CMK (cell line): Measurements from ENCODE around the gene YLPM1.

ENCODE experiments used
- DNase-seq: peaks from one replicate; pipeline ENCODE4 v3.0.0-alpha.2; 2010; ENCODE audit warnings: low read depth

Gene YLPM1

GRCh38 chr14:74871819-74872218 lies 108.7 kb downstream of the YLPM1 start:
- no peak for DNase-seq

DNA sequence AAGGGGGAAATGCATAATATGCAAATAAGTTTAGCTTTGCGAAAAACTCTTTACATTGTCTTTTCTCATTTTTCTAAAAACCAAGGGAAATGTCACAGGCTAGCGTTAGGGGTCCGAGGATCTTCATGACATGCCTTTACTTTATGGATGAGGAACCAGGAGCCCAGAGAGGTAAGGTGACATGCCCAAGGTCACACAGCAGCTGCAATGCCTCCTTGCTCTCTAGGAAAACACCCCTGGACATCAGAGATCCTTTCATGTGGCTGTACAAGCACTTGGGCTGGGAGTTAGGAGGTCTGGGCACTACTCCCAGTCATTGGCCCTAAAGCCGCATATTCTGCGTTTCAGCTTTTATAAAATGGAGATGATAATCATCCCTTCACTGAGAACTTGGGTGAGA lies 112.1 kb downstream of the YLPM1 start:
- DNase-seq = no peak

DNA sequence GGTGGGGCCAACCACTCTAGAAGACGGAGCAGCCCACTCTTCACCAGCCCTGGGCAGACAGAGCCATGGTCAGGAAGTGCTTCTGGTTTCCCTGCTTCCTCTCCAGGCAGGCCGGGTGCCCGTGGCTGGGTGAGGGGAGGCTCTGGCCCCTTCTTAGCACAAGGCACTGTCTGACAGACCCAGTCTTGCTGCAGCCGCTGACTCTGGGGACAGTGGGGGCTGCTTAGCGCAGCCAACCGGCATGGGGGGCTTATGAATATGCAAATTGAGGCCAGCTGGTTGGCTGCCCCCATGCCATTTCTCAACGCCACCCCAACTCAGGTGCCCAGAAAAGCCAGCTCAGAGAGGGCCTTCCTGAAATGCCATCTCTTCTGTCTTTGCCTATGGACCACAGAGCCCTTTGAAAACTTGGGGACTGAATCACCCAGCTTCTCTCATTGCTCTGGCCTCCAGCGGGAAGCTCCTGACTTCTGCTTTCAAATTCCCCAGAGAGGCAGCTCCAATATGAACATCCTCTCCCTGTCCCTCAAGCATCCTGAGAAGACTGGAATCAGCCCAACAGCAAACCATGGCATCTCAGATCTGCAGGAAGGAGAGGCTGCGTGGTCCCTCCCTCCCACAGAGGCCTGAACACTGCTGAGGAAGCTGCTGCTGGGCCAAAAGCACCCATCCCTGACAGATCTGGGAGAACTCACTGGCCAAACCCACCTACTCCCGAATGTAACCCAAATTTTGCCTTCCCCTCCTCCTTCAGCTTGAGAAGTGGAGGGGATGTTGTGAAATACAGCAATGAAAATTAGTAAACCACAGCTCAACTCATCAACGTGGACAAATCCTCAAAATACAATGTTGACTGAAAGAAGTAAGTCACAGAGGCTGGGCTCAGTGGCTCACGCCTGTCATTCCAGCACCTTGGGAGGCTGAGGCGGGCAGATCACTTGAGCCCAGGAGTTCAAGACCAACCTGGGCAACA lies 113.1 kb downstream of the YLPM1 start, which contains the start of gene PROX2:
PROX2 (minus strand) TSS at position 205 of the 973 bp plus-strand sequence. CDS start 12,311 bp downstream, outside the sequence.
- no peak for DNase-seq

DNA sequence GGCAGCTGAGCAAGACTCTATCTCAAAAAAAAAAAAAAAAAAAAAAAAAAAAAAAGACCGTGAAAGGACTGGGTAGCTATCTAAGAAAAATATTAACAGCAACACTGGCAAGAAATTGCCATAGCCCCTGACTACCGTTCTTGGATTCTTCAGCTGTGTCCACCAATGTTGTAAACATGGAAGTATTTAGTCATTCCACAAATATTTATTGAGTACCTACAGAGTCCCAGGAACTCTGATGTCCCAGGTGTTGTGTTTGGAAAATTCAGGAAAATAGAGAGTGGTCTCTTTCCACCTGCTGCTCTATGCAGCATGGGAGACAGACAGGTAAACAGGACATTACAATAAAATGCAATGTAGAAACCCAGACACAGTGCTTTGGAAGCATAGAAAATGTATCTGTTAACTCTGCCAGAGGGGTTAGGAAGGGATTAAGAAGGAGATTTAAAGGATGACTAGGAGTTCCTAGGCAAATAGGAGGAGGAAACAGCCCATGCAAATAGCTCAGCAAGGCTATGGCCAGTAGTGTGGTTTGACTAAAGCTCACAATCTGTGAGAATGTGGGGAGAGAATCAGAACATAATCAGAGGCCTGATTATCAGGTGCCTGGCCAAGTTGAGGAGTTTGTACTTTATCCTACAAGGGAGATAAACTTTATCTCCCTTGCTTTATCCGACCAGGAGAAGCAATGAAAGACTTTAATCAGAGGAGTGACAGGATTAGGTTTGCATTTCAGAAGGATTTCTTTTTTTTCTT lies 116.5 kb downstream of the YLPM1 start:
- no peak for DNase-seq

GRCh38 chr14:74881431-74882102 lies 118.5 kb downstream of the YLPM1 start, which contains the start of gene DLST:
Gene DLST (plus strand): TSS chr14:74881916. CDS start chr14:74881954, 38 bp downstream.
- DNase-seq = peak; percentile 67

GRCh38 chr14:74882103-74882920 lies 119.2 kb downstream of the YLPM1 start:
- DNase-seq = no peak
